HepG2 (cell line): Measurements from ENCODE around the gene PDRG1. TPM values are rescaled to one million over a fixed set of nuclear protein-coding genes. Genes with fewer than 3 reads are reported as not detected.

Experiments
- ATAC-seq: fragments of 200-7000 bp; cut with Tn5 transposase; 3 replicates; pipeline ENCODE4 v1.9.1; 2020; ENCODE audit warnings: mild to moderate bottlenecking, moderate library complexity
- BruUV-seq: library from RNA; stranded (reverse); fragments of 400-500 nt; replicated peaks from 2 replicates; lab custom pipeline; 2021; lab: Mats Ljungman, UMichigan
- CTCF ChIA-PET: fragments of 300-600 bp; formaldehyde crosslinking; extraction: SDS; loops from one replicate; lab custom pipeline; 2021; ENCODE audit warnings: low total read pairs, inconsistent platforms, low intra/inter-chr PET ratio; lab: Yijun Ruan, JAX
- POLR2A ChIA-PET: fragments of 350-600 bp; sonication (Branson Sonifier 250); formaldehyde crosslinking; loops from one replicate; lab custom pipeline; 2020; ENCODE audit warnings: antibody characterized with exemption, inconsistent platforms; lab: Yijun Ruan, JAX
- DNase-seq: peaks from one replicate; pipeline ENCODE4 v3.0.0-alpha.2; 2015; ENCODE audit warnings: low spot score
- FAIRE-seq: peaks from 3 replicates; lab custom pipeline; 2011; peaks lifted over from hg19 to GRCh38; lab: Jason Lieb, UNC
- H2AFZ ChIP-seq: one replicate; pipeline ENCODE4 v1.6.1; 2011; ENCODE audit warnings: low read length, inconsistent platforms
- H3K27ac ChIP-seq: fragments of 300-600 bp; 3 replicates; pipeline ENCODE4 v1.8.0; 2011; ENCODE audit warnings: mixed run types, mild to moderate bottlenecking, mixed read lengths, low read length, inconsistent platforms; ENCODE audit not compliant: insufficient read depth; ENCODE audit errors: extremely low read length
- H3K27me3 ChIP-seq, 2 experiments: fragments of 200-600 bp in 1 of 2; 2 replicates in 1 of 2; 3 replicates in 1 of 2; pipeline versions ENCODE4 v1.6.0 to v1.8.0; 2011; ENCODE audit warnings: low read length in 2 of 2, mild to moderate bottlenecking in 2 of 2, moderate library complexity in 2 of 2, inconsistent platforms in 1 of 2; ENCODE audit not compliant: insufficient read depth in 2 of 2, control insufficient read depth in 1 of 2
- H3K36me3 ChIP-seq, 2 experiments: fragments of 200-600 bp in 1 of 2; replicated peaks in 1 of 2; 2 replicates in 1 of 2; 3 replicates in 1 of 2; pipeline versions ENCODE4 v1.5.1 to v1.8.0; 2011; ENCODE audit warnings: low read length in 2 of 2, inconsistent platforms in 1 of 2; ENCODE audit not compliant: insufficient read depth in 2 of 2, control insufficient read depth in 1 of 2
- H3K4me1 ChIP-seq: 2 replicates; pipeline ENCODE4 v1.5.1; 2012; ENCODE audit warnings: low read length, inconsistent platforms; ENCODE audit not compliant: insufficient read depth
- H3K4me2 ChIP-seq: 2 replicates; pipeline ENCODE4 v1.6.0; 2011; ENCODE audit warnings: low read depth, low read length, inconsistent platforms
- H3K4me3 ChIP-seq, 3 experiments: fragments of 200-600 bp in 1 of 3; sonication (generic), shearing (Covaris generic) in 1 of 3; replicated peaks in 1 of 3; 2 replicates each; pipeline ENCODE4 v1.5.1; 2011 to 2016; ENCODE audit warnings: low read length in 3 of 3, inconsistent platforms in 2 of 3, low read depth in 2 of 3, mild to moderate bottlenecking in 2 of 3, control low read depth in 1 of 3, mixed read lengths in 1 of 3; ENCODE audit not compliant: insufficient read depth in 1 of 3
- H3K79me2 ChIP-seq: one replicate; pipeline ENCODE4 v1.6.1; 2011; ENCODE audit warnings: low read length, inconsistent platforms; ENCODE audit not compliant: insufficient read depth
- H3K9ac ChIP-seq: 2 replicates; pipeline ENCODE4 v1.6.0; 2011; ENCODE audit warnings: mild to moderate bottlenecking, low read depth, low read length, inconsistent platforms; ENCODE audit not compliant: insufficient read depth
- H3K9me3 ChIP-seq: 2 replicates; pipeline ENCODE4 v1.5.1; 2012; ENCODE audit warnings: mild to moderate bottlenecking, low read length
- H4K20me1 ChIP-seq: 2 replicates; pipeline ENCODE4 v1.6.0; 2011; ENCODE audit warnings: inconsistent platforms, mild to moderate bottlenecking, low read length, moderate library complexity; ENCODE audit not compliant: insufficient read depth
- ZFY ChIP-seq: sonication (generic); formaldehyde crosslinking; IDR thresholded peaks from 2 replicates; pipeline ENCODE4 v1.4.0; 2020; ENCODE audit warnings: missing genetic modification reagents
- ZNF407 ChIP-seq: sonication (generic); formaldehyde crosslinking; IDR thresholded peaks from one replicate; pipeline ENCODE4 v1.5.1; 2020; ENCODE audit warnings: mild to moderate bottlenecking, missing genetic modification reagents; ENCODE audit errors: not compliant biosample characterization
- WGBS: methylation state at CpG from one replicate; pipeline ENCODE4 v1.1.6; 2017; ENCODE audit warnings: low lambda C conversion rate; 5-methylcytosine and 5-hydroxymethylcytosine counted together
- in situ Hi-C: cut with HindIII; loops from 2 replicates; pipeline ENCODE4 v1.10.0; 2017; ENCODE audit warnings: low pct_unique_long_range_greater_than_20kb; ENCODE audit not compliant: extremely low pct_ligation_motif_present
- intact Hi-C: fragments of 100-400 bp; cut with micrococcal nuclease; formaldehyde crosslinking; loops from one replicate; pipeline ENCODE4 v1.10.0; 2022; ENCODE audit not compliant: unreplicated experiment
- polyA plus RNA-seq, 8 experiments: library from polyadenylated mRNA; depleted of rRNA in 3 of 8; stranded (reverse) in 7 of 8; unstranded in 1 of 8; fragments of >200 nt; fragmentation: Illumina TruSeq in 4 of 8; extraction: Trizol in 4 of 8; gene quantifications; 2 replicates each; pipeline versions ENCODE4 v1.2.1 to v1.2.3, GENCODE V29; 2011 to 2016; ENCODE audit warnings: low read depth in 4 of 8, missing spikeins in 1 of 8, mixed read lengths in 1 of 8; ENCODE audit not compliant: insufficient read depth in 1 of 8
- total RNA-seq, 5 experiments: library from RNA; depleted of rRNA; stranded (reverse); fragments of >200 nt; fragmentation: Illumina TruSeq; extraction: Trizol; gene quantifications; 2 replicates each; pipeline ENCODE4 v1.2.3, GENCODE V29; 2016; ENCODE audit warnings: low read depth in 1 of 5

Gene PDRG1
- total and polyA plus RNA-seq, 2 of the 13 experiments (the other 11 are each of a cell fraction or from before 2014, with no cell fraction given): 16.6 to 18.0 TPM

- TF ChIP-seq ZNF407 (CRISPR knock-in tag): no peak
Observed at GRCh38 chr20:31992086-31992485, 40.2 kb upstream of the PDRG1 start (continued).

- Histone ChIP-seq H3K27me3 (peaks cover 8 to 46% of the 10 kb centered on the region in 2 experiments; a peak in 4 of 5 replicates), H3K4me3 (no peak overlapping the region), H3K4me2 (no peak overlapping the region), H3K9me3 (no peaks in the 10 kb centered on the region), H3K27ac (no peak overlapping the region), H3K79me2 (no peaks in the 10 kb centered on the region), H3K9ac (no peak overlapping the region), H3K36me3 (no peaks in the 10 kb centered on the region), H2AFZ (no peak overlapping the region), H3K4me1 (no peaks in the 10 kb centered on the region), H4K20me1 (peaks cover 6% of the 10 kb centered on the region; the same call in 1 of the 2 replicates)
- ChIA-PET CTCF (no interaction called here), POLR2A (no interaction called here)
- no peak for FAIRE-seq
- TF ChIP-seq ZFY (CRISPR knock-in tag): no peak
- DNase-seq: no peak
- in situ Hi-C loops: no loop called here
- intact Hi-C loops: no loop called here
- 12% methylated on average over 1 of the region's 1 CpG for WGBS
- BruUV-seq: no TSS peak
- no peak for ATAC-seq
Observed at GRCh38 chr20:31991339-31991705, 39.5 kb upstream of the PDRG1 start.
